Measurements from ENCODE around the gene APOBEC3A.

Gene APOBEC3A

GRCh38 chr22:38964306-38964705 is 6.9 kb downstream of the APOBEC3A start:
- H3K27ac ChIP-seq, result no peak overlapping the region
- no peak for TF ChIP-seq CTCF (IDR thresholded peaks at IDR 0.05)
- no peak overlapping the region for H3K4me3 ChIP-seq
- no peak for DNase-seq
- intact Hi-C loops (cut with DNase I; ENCODE audit: low total_unique reads), result no loop called here
- H3K36me3 ChIP-seq, result no peaks in the 10 kb centered on the region
- H3K4me1 ChIP-seq, result no peaks in the 10 kb centered on the region
- H3K27me3 ChIP-seq, result peaks cover 0 to 21% of the 10 kb centered on the region in 2 donors
- H3K9me3 ChIP-seq, result no peaks in the 10 kb centered on the region

GRCh38 chr22:38964989-38965388 is 7.6 kb downstream of the APOBEC3A start:
- TF ChIP-seq CTCF (IDR thresholded peaks at IDR 0.05), result no peak
- H3K27me3 ChIP-seq, result peaks cover 0 to 21% of the 10 kb centered on the region in 2 donors
- no peak for DNase-seq
- H3K4me3 ChIP-seq, result no peak overlapping the region
- H3K36me3 ChIP-seq, result no peaks in the 10 kb centered on the region
- intact Hi-C loops (cut with DNase I; ENCODE audit: low total_unique reads), result no loop called here
- H3K4me1 ChIP-seq, result no peaks in the 10 kb centered on the region
- H3K27ac ChIP-seq, result no peak overlapping the region
- H3K9me3 ChIP-seq, result no peaks in the 10 kb centered on the region

GRCh38 chr22:38965614-38966379 is 8.4 kb downstream of the APOBEC3A start:
- no peak for DNase-seq
- H3K4me1 ChIP-seq, result no peaks in the 10 kb centered on the region
- H3K4me3 ChIP-seq, result no peak overlapping the region
- no peak for TF ChIP-seq CTCF (IDR thresholded peaks at IDR 0.05)
- H3K36me3 ChIP-seq, result no peaks in the 10 kb centered on the region
- no peak overlapping the region for H3K27ac ChIP-seq
- peaks cover 0 to 21% of the 10 kb centered on the region in 2 donors for H3K27me3 ChIP-seq
- H3K9me3 ChIP-seq, result no peaks in the 10 kb centered on the region
- intact Hi-C loops (cut with DNase I; ENCODE audit: low total_unique reads), result no loop called here

- Histone ChIP-seq H3K9me3 (no peaks in the 10 kb centered on the region), H3K36me3 (no peaks in the 10 kb centered on the region), H3K27me3 (peaks cover 0 to 21% of the 10 kb centered on the region in 2 donors), H3K27ac (no peak overlapping the region), H3K4me3 (no peak overlapping the region), H3K4me1 (no peaks in the 10 kb centered on the region)
- DNase-seq, result no peak
- intact Hi-C loops (cut with DNase I; ENCODE audit: low total_unique reads), result no loop called here
- TF ChIP-seq CTCF (IDR thresholded peaks at IDR 0.05), result no peak
These were observed 8.9 kb downstream of the APOBEC3A start for GRCh38 chr22:38966380-38966702.

GRCh38 chr22:38966942-38967341 is 9.5 kb downstream of the APOBEC3A start:
- DNase-seq, result no peak
- H3K4me1 ChIP-seq, result no peaks in the 10 kb centered on the region
- H3K36me3 ChIP-seq, result no peaks in the 10 kb centered on the region
- intact Hi-C loops (cut with DNase I; ENCODE audit: low total_unique reads), result no loop called here
- peaks cover 0 to 21% of the 10 kb centered on the region in 2 donors for H3K27me3 ChIP-seq
- H3K9me3 ChIP-seq, result no peaks in the 10 kb centered on the region
- H3K4me3 ChIP-seq, result no peak overlapping the region
- no peak overlapping the region for H3K27ac ChIP-seq
- TF ChIP-seq CTCF (IDR thresholded peaks at IDR 0.05), result no peak
